Spleen (tissue), 11 donors: ENCODE measurements around the gene CANT1. TPM values are rescaled to one million over a fixed set of nuclear protein-coding genes. Genes with fewer than 3 reads are reported as not detected.

Experiments used
- DNase-seq: peaks from one replicate; pipeline ENCODE4 v3.0.0-alpha.2; 2020
- H3K27ac ChIP-seq, 8 donors: fragments of 200-600 bp; sonication (generic) in 7 of 8; 1 replicate in 4 of 8; 2 replicates in 4 of 8; pipeline versions ENCODE4 v1.5.0 to v1.8.0; 2016 to 2021; ENCODE audit warnings: inconsistent platforms in 4 of 8, mild to moderate bottlenecking in 4 of 8, moderate library complexity in 1 of 8
- H3K27me3 ChIP-seq, 7 donors: fragments of 200-600 bp; sonication (generic) in 6 of 7; replicated peaks in 1 of 7; 1 replicate in 4 of 7; 2 replicates in 3 of 7; pipeline versions ENCODE4 v1.5.0 to v1.8.0; 2016 to 2021; ENCODE audit warnings: inconsistent platforms in 3 of 7, mild to moderate bottlenecking in 1 of 7
- H3K36me3 ChIP-seq, 6 donors: fragments of 200-600 bp; sonication (generic) in 5 of 6; 1 replicate in 4 of 6; 2 replicates in 2 of 6; pipeline versions ENCODE4 v1.5.0 to v1.8.0; 2016 to 2021; ENCODE audit warnings: inconsistent platforms in 2 of 6
- H3K4me1 ChIP-seq, 6 donors: fragments of 200-600 bp; sonication (generic) in 5 of 6; 1 replicate in 3 of 6; 2 replicates in 3 of 6; pipeline versions ENCODE4 v1.5.0 to v1.8.0; 2016 to 2021; ENCODE audit warnings: inconsistent platforms in 3 of 6
- H3K4me3 ChIP-seq, 8 donors: fragments of 200-600 bp; sonication (generic) in 7 of 8; 1 replicate in 4 of 8; 2 replicates in 4 of 8; pipeline versions ENCODE4 v1.5.0 to v1.8.0; 2016 to 2021; ENCODE audit warnings: inconsistent platforms in 4 of 8, mild to moderate bottlenecking in 4 of 8, moderate library complexity in 2 of 8
- H3K9me3 ChIP-seq, 8 donors: fragments of 200-600 bp; sonication (generic) in 7 of 8; 1 replicate in 4 of 8; 2 replicates in 4 of 8; pipeline versions ENCODE4 v1.5.0 to v1.8.0; 2016 to 2021; ENCODE audit warnings: inconsistent platforms in 4 of 8
- POLR2A ChIP-seq, 3 donors: fragments of 450-650 bp; IDR thresholded peaks; one replicate each; pipeline ENCODE4 v1.5.1; 2017; ENCODE audit warnings: antibody characterized with exemption in 3 of 3, mild to moderate bottlenecking in 1 of 3
- POLR2AphosphoS5 ChIP-seq, 3 donors: sonication (generic); formaldehyde crosslinking; IDR thresholded peaks; one replicate each; pipeline ENCODE4 v1.5.1; 2017; ENCODE audit warnings: antibody characterized with exemption in 3 of 3
- WGBS, 5 donors: extraction: QIAGEN DNeasy Blood & Tissue Kit in 3 of 5; methylation state at CpG; one replicate each; pipeline versions ENCODE4 v1.1.5 to v1.1.7; 2013 to 2018; 5-methylcytosine and 5-hydroxymethylcytosine counted together
- intact Hi-C: fragments of 100-400 bp; cut with DNase I; formaldehyde crosslinking; loops from one replicate; pipeline ENCODE4 v1.15.0; 2023; ENCODE audit warnings: low total_unique reads
- polyA plus RNA-seq, 3 donors: library from polyadenylated mRNA; stranded (reverse); fragments of 200-250 nt; gene quantifications; one replicate each; pipeline ENCODE4 v1.2.1, GENCODE V29; 2013
- total RNA-seq, 7 donors: library from RNA; depleted of rRNA in 3 of 7; stranded (reverse); fragments of >200 nt in 3 of 7; fragmentation: NEBNext Ultra II Directional in 4 of 7; extraction: Animal tissue kit (Norgen Biotek cat#: 25700) in 4 of 7; gene quantifications; one replicate each; pipeline versions ENCODE4 v1.1.0 to v1.2.1, GENCODE V29; 2016 to 2021
- TF ChIP-seq, protein P1 (sequence below), 11 experiments: fragments of 200-600 bp in 7 of 11; fragments of 450-650 bp in 4 of 11; sonication (generic) in 4 of 11; IDR thresholded peaks in 8 of 11; conservative IDR thresholded peaks in 3 of 11; 1 replicate in 7 of 11; 2 replicates in 4 of 11; pipeline versions ENCODE4 v1.4.0 to v1.8.0; 2016 to 2021; ENCODE audit warnings: antibody characterized with exemption in 11 of 11, inconsistent platforms in 4 of 11, mild to moderate bottlenecking in 1 of 11
- donor health status: healthy with polysubstance abuse.
- donor health status: DM: no; HTN: no; CAD: no; lungs with moderate emphysema.
- donor health status: DM: no; HTN: no; CAD: no.
- donor health status: Bipolar disorder and iron deficiency.
- donor health status: healthy.
- donor health status: DM: no; HTN: no; CAD: no.
- donor health status: DM: yes; HTN: yes; CAD: no.

Gene CANT1
- total and polyA plus RNA-seq, 10 donors: 11.2 to 76.6 (median 50.2) TPM

DNA sequence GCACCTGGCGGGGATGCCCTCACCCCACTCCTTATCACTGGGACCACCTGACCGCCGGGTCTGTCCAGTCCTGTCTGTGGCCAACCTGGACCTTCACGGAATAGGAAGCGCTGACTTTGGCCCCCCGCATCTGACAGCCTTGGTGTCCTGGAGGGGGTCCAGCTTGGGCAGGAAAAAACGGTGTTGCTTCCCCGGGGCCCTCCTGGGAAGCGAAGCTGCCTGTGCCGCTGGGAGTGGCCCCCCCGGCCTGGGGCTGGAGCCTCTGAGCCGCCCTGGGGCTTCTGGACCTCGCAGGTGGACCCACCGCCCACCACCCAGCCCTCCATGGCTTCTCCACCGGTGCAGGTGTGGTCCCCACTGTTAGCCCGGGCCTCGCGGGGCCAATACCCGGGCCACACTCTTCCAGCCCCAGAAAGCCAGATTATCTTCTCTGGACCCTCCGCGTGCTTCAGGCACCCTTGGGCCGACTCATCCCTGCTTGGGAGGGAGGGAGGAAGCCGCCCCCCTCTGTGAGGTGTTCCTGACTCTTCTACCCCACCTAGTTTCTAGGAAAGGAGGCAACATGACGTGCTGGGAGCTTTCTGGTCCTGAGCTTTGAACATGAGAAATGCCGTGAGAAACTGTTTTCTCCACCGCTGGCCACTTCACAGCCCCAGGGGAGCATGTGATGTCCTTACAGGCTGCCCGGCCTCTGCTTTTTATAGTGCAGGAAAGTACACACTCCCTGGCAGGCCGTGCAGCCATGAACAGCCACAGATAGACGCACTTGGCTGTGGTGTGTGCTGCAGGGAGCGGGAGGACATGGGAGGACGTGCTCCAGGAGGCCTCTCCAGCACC is 15.6 kb upstream of the CANT1 start:
- DNase-seq: peak; percentile 66
- Histone ChIP-seq H3K4me3 (peak overlapping the region; percentile 45 to 79 (median 60)), H3K27ac (peak overlapping the region; percentile 60 to 87 (median 80)), H3K9me3 (no peaks in the 10 kb centered on the region), H3K36me3 (no peaks in the 10 kb centered on the region), H3K4me1 (peaks cover 7 to 85% (median 47%) of the 10 kb centered on the region in 6 donors), H3K27me3 (peaks cover 0 to 83% (median 20%) of the 10 kb centered on the region in 7 donors)
- 55 to 79% (median 67%) methylated on average over 15 to 31 of the region's 31 CpGs for WGBS, 5 donors
- no peak for TF ChIP-seq POLR2A (IDR thresholded peaks at IDR 0.05)
- peak in 2 of 3 donors; percentile 19 to 48 for TF ChIP-seq POLR2AphosphoS5 (IDR thresholded peaks at IDR 0.05)
- TF ChIP-seq, protein P1, sequence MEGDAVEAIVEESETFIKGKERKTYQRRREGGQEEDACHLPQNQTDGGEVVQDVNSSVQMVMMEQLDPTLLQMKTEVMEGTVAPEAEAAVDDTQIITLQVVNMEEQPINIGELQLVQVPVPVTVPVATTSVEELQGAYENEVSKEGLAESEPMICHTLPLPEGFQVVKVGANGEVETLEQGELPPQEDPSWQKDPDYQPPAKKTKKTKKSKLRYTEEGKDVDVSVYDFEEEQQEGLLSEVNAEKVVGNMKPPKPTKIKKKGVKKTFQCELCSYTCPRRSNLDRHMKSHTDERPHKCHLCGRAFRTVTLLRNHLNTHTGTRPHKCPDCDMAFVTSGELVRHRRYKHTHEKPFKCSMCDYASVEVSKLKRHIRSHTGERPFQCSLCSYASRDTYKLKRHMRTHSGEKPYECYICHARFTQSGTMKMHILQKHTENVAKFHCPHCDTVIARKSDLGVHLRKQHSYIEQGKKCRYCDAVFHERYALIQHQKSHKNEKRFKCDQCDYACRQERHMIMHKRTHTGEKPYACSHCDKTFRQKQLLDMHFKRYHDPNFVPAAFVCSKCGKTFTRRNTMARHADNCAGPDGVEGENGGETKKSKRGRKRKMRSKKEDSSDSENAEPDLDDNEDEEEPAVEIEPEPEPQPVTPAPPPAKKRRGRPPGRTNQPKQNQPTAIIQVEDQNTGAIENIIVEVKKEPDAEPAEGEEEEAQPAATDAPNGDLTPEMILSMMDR (IDR thresholded peaks at IDR 0.05 in 8 of 11, conservative IDR thresholded peaks at IDR 0.05 in 3 of 11): no peak
- intact Hi-C loops: no loop called here

DNA sequence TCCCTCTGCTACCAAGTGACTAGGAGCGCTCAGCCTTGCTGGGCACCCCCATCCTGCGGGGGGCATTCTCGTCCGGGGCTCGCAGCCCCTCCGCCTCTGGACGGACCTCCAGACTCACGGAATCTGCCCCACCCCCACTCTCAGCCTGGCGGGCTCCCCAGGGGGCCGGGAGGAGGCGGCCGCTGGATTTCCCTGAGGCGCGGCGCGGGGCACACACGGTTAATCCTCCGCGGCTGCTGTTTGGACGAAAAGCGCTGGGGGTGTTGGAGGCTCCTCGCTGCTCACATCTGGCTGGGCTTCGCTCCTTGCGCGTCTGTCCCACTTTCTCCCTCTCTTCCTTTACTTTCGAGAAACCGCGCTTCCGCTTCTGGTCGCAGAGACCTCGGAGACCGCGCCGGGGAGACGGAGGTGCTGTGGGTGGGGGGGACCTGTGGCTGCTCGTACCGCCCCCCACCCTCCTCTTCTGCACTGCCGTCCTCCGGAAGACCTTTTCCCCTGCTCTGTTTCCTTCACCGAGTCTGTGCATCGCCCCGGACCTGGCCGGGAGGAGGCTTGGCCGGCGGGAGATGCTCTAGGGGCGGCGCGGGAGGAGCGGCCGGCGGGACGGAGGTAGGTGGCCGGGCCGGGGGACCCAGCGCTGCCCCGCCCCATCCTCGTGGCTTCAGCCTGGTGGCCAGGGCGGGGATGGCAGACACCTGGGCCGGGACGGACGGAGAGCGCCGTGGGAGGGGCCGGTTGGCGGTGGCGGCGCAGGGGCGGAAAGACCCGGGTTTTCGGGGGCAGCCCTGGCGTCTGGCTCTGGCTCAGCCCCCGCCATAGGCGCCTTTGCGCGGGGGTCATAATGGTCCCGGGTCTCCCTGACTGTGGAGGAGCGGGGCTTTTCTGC is 14.6 kb upstream of the CANT1 start, which contains the start of gene C1QTNF1:
Gene C1QTNF1 (plus strand): TSS at position 284 of the 886 bp plus-strand sequence. CDS start 19,800 bp downstream, outside the sequence.
- peaks cover 7 to 95% (median 51%) of the 10 kb centered on the region in 6 donors for H3K4me1 ChIP-seq
- intact Hi-C loops: no loop called here
- no peak for TF ChIP-seq POLR2A (IDR thresholded peaks at IDR 0.05)
- TF ChIP-seq, protein P1 (IDR thresholded peaks at IDR 0.05 in 8 of 11, conservative IDR thresholded peaks at IDR 0.05 in 3 of 11): peak in 9 of 11 experiments; percentile 25 to 59 (median 45)
- TF ChIP-seq POLR2AphosphoS5 (IDR thresholded peaks at IDR 0.05): peak; percentile 36 to 70 (median 65)
- WGBS, 5 donors: 2% methylated on average over 59 to 77 of the region's 77 CpGs
- no peaks in the 10 kb centered on the region for H3K36me3 ChIP-seq
- H3K27me3 ChIP-seq: peaks cover 0 to 83% (median 20%) of the 10 kb centered on the region in 7 donors
- peak; percentile 78 for DNase-seq
- H3K4me3 ChIP-seq: peak within 1 kb of the TSS; percentile 45 to 79 (median 60)
- peak within 1 kb of the TSS; percentile 60 to 87 (median 80) for H3K27ac ChIP-seq
- no peaks in the 10 kb centered on the region for H3K9me3 ChIP-seq

DNA sequence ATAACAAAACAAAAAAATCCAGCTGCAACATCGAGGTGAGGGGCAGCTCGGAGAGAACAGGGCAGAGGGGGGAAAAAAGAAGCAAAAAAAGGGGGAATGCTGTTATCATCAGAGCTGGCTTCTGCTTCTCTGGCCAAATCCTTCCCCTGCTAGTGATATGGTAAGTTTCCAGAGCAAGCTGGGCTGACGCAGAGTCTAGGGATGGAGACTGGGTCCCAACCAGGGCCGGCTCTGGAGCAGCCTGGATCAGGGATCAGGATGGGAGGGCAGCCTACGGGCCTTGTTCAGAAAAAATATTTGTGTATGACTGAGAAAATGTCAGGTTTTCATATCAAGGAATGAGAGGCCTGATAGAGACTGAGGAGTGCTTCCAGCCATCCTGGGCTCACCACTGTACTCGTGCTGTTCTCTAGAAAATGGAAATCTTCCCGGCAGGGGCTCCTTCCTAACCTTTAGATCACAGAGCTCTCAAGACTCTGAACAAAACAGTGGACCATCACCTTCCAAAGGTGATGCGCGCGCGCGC is 13.7 kb upstream of the CANT1 start:
- Histone ChIP-seq H3K4me1 (peaks cover 7 to 89% (median 48%) of the 10 kb centered on the region in 6 donors), H3K36me3 (no peaks in the 10 kb centered on the region), H3K4me3 (peak overlapping the region in 6 of 8 donors; percentile 45 to 79 (median 56)), H3K9me3 (no peaks in the 10 kb centered on the region), H3K27me3 (peaks cover 0 to 74% (median 20%) of the 10 kb centered on the region in 7 donors), H3K27ac (peak overlapping the region; percentile 60 to 87 (median 80))
- DNase-seq: peak; percentile 33
- 71 to 84% (median 82%) methylated on average over 12 of the region's 12 CpGs for WGBS, 5 donors
- TF ChIP-seq POLR2AphosphoS5 (IDR thresholded peaks at IDR 0.05) (no peak), POLR2A (IDR thresholded peaks at IDR 0.05) (no peak)
- TF ChIP-seq, protein P1 (IDR thresholded peaks at IDR 0.05 in 8 of 11, conservative IDR thresholded peaks at IDR 0.05 in 3 of 11): no peak
- intact Hi-C loops: no loop called here
